HG02981 (cell line): ENCODE data around the gene SLC17A9.
"Not testable (repeated sequence)": the region's sequence is repeated elsewhere in the genome, so short reads cannot be mapped to it uniquely, and the experiment has no call there.

Experiments used
- ATAC-seq: cut with Tn5 transposase; IDR thresholded peaks from one replicate; pipeline ENCODE4 v1.9.1; 2021; ENCODE audit warnings: mild to moderate bottlenecking, moderate library complexity; ENCODE audit not compliant: unreplicated experiment

The SLC17A9 gene

DNA sequence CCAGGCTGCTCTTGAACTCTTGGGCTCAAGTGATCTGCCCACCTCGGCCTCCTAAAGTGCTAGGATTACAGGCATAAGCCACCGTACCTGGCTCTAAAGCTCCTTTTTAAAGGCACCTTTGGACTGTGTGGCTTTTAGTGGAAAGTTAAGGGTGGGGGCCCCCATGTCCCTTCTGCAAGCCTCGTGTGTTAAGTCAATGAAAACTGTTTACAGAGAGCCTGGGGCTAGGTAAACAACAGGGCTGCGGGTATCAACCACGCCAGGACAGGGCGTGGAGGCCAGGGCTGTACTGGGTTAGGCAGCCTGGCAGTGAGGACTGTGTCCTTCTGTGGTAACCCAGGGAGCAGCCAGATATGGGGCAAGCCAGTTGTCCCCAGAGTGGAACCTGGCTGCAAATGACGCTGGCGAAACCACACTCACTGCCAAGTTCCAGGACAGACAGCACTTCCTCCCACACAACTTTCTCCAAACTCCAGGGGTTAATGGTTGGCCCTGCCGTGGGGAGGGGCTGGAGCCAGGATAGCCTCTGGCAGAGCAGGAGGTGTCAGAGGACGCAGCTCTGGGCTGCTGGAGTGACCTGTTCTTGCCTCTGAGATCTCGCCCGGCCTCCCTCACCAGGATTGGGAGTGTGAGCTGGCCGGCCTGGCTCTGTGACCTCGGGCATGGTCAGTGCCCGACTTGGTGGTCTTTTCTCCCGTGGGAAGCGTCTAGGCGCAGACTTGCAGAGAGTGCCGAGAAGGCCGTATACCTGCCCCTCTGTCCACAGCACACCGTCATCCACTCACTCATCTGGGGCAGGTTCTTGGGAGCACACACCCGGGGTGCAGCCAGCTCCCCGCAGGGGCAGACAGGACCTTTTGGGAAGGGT lies 3.2 kb downstream of the SLC17A9 start:
- ATAC-seq: no peak

DNA sequence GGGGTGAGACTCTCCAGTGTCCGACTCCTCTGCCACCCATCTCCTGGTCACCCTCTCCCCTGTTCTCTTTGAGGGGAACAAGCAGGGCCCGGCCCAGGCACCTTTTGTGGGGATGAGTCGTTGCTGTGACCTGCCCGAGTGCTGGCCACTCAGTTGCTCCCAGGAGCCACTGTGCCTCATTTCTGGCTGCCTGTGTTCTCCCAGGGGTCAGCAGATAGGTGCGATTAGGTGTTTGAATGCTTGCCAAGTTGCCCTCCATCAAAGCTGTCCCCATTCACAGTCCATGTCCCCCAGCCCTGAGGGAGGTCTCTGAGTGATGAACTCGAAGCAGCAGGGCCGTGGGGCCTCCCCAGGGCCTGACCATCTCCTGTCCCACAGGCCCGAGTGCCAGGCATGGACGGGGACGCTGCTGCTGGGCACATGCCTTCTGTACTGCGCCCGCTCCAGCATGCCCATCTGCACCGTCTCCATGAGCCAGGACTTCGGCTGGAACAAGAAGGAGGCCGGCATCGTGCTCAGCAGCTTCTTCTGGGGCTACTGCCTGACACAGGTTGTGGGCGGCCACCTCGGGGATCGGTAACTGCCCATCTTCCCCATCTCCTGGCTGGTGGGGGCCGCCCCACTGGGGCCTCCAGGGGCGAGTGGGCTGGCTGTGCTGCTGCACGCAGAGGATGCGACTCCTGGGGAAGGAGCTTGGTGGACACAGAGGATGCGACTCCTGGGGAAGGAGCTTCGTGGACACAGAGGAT lies 4.1 kb downstream of the SLC17A9 start:
- no peak for ATAC-seq

DNA sequence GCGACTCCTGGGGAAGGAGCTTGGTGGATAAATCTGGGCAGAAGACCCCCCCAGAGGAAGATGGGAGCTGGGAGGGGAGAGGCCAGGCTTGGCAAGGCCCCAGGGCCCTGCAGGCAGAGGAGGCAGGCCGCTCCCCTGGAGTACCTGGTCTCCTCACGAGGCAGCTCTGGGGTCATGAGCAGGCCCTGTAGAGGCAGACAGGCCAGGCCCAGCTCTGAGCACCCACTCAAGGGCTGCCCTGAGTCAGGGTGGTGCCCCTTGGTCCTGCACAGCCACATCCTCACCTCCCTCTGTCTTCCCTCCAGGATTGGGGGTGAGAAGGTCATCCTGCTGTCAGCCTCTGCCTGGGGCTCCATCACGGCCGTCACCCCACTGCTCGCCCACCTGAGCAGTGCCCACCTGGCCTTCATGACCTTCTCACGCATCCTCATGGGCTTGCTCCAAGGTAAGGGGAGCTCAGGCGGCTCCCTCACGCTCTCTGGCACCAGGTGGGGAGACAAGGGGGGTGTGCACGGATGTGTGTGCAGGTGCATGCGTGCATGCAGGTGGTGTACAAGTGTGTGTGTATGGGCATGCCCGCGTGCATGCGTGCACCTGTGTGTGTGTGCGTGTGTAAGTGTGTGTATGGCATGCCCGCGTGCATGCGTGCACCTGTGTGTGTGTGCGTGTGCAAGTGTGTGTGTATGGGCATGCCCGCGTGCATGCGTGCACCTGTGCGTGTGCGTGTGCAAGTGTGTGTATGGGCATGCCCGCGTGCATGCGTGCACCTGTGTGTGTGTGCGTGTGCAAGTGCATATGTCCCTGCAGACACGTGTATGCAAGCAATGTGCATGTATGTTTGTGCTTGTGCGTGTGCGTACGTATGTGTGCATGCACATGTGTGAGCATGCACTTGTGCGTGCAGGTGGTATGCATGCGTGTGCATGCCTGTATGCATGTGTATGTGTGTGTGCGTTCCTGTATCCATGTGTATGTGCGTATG lies 4.9 kb downstream of the SLC17A9 start:
- no peak for ATAC-seq

DNA sequence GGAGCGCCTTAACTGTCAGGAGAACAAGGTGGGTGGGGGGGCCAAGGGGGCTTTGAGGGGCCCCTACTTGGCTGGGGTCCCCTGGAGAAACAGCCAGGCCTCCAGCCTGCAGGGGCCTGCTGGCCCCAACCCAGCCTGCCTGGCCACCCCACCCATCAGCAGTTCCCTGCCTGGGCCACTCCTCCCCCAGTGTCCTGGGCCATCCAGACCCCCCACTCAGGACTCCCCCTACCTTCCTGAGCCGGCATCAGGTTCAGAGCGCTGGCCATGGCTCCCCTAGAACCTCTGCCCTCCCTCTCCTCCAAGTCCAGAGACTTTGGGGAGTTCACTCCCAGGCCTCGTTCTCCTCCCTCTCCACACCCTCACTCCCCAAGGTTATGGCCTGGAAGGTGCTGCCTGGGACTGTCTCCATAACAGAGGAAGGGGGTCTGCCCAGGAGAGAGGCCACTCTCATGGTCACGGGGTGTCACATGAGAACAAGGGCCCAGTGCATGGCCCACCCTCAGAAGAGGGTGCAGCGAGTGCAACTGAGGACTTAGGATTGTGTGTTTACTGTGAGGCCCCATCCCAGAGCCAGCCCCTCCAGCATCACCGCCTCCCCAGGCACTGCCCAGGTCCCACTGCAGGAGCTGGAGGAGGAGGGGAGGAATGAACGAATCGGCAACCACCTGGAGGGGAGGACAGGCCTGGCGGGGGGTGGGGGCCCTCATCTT lies 6.0 kb downstream of the SLC17A9 start:
- no peak for ATAC-seq

DNA sequence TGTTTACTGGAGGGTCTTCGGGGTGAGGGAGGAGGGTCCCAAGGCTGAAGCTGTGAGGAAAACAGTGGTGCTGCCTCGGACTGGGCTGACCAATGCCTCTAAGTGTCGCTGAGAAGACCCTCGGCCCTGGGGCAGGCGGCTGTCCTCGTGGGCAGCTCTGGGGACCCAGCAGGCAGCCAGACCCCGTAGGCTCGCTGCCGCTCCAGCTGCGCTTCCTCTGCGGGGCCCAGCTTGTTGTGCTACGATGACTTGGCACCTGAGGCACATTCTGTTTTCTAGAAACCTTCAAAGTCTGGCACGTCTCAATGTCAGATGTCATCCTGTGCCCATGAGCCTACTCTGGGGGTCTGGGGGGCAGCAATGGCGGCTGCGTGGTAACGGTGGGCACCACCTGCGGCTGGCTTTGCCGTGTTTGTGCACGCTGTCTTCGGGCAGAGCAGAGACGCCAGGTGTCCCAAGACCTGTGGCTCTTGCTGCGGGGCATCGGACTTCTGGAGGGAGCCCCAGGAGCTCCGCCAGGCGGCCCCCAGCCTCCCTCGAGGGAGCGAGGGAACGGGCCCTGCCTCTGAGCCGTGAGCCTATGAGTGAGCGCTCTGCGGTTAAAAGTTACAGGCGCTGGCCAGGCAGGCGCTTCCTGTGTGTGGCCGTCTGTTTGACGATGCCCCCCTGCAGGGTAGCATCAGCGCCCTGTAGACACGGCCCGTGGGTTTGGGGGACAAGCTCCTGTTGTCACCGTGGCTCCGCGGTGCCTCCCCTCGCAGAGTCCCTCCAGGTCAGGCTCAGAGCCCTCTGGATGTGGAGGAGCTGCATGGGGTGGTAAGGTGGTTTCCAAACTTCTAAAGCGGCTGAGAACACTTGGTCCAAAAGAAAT lies 6.8 kb downstream of the SLC17A9 start:
- no peak for ATAC-seq

DNA sequence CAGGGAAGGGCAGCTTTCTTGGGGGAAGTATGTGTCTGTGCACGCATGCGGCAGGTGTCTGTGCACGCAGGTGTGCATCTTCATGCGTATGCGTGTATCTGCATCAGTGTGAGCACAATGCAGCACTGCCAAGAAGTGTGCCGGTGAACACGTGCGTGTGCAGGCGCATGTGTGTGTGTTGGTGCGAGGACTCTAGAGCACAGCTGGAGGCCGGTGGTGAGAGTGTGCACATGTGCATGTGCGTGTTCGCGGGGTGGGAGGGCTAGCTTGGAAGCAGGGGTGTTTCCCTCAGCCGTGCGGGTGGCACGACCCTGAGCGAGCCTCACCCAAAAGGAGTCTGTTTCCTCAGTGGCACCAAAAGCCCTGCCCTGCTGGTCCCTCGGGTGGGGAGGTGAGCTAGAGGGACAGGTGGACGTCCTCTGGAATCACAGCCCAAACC lies 7.5 kb downstream of the SLC17A9 start:
- ATAC-seq: no peak

DNA sequence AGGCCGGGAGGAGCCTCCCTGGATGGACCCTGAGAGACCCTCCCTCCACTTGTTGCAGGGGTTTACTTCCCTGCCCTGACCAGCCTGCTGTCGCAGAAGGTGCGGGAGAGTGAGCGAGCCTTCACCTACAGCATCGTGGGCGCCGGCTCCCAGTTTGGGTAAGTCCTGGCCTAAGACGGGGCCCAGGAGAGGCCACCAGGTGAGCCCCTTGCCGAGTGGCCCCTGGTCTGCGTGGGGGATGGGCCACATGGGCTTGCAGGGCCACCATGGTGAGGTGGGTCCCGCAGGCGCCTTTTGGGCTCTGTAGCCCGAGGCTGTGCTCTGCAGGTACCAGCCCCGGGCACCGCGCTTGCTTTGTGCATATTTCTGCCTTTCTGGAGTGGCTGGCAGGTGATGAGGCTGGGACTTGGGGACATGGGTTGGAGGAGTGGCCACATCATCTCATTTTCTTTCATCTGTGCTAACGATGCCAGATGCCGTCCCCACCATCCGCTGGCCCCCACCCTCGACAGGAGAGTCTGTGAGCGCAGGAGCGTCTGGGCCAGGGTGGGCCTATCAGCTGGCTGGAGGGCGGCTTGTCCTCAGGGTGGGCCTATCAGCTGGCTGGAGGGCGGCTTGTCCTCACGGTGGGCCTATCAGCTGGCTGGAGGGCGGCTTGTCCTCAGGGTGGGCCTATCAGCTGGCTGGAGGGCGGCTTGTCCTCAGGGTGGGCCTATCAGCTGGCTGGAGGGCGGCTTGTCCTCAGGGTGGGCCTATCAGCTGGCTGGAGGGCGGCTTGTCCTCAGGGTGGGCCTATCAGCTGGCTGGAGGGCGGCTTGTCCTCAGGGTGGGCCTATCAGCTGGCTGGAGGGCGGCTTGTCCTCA lies 8.2 kb downstream of the SLC17A9 start:
- not testable (repeated sequence) for ATAC-seq

DNA sequence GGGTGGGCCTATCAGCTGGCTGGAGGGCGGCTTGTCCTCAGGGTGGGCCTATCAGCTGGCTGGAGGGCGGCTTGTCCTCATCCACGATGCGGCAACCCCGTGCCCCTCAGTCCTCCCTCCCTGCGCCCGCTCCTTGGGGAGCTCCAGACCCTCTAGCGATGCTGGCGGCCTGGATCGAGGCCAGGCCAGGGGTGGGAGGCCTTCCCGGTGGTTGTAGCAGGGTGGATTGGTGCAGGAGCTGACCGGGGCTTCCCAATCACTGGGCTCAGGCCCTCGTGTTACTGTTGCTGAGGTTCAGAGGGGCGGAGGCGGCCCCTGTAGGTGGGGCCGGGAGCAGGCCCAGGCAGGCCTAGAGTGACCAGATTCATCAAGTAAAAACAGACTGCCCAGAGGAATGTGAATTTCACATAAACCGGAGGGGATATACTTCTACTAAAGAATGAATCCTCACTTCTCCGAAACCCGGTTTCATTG lies 8.8 kb downstream of the SLC17A9 start:
- ATAC-seq: no peak

DNA sequence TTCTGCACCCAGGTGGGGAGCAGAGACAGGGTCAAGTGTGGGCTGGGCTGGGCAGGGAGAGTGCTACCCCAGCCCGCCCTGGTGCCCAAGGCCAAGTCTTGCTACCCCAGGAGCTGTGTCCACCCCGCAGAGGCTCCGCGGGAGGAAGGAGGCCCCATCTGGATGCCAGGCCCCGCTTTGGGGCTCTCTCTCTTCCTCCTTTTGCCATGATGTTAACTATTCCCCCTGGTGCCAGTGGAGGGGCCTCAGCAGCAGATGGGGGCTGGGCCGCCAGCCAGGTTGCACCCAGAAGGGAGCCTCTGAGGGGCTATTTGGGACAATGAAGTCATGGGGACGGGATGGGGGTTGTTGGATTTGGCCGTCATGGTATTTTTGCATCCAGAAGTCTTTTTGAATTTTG lies 9.3 kb downstream of the SLC17A9 start:
- ATAC-seq: no peak

DNA sequence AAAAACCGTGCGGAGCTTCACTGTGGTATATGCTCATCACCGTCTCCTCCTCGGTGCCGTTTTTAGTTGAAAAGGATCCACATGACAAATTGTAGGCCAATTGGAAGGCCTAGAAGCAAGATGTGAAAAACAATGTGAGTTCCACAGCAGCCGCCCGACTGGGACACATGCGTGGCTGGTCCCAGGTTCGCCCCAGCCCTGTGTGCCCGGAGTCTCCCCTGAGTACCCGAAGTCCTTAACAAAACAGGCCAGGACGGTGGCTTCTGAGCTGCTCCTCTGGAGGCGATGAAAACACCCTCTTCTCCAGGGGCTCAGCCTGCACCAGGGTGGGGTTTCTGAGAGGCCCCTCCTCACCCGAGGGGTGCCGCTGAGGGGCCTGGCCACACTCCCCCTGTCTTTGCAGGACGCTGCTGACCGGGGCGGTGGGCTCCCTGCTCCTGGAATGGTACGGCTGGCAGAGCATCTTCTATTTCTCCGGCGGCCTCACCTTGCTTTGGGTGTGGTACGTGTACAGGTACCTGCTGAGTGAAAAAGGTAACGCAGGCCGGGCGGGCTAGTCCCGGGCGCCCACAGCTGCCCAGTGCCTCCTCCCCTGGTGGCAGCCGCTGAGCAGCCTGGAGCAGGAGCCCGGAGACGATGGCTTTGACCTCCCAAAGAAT lies 9.8 kb downstream of the SLC17A9 start:
- ATAC-seq: no peak

DNA sequence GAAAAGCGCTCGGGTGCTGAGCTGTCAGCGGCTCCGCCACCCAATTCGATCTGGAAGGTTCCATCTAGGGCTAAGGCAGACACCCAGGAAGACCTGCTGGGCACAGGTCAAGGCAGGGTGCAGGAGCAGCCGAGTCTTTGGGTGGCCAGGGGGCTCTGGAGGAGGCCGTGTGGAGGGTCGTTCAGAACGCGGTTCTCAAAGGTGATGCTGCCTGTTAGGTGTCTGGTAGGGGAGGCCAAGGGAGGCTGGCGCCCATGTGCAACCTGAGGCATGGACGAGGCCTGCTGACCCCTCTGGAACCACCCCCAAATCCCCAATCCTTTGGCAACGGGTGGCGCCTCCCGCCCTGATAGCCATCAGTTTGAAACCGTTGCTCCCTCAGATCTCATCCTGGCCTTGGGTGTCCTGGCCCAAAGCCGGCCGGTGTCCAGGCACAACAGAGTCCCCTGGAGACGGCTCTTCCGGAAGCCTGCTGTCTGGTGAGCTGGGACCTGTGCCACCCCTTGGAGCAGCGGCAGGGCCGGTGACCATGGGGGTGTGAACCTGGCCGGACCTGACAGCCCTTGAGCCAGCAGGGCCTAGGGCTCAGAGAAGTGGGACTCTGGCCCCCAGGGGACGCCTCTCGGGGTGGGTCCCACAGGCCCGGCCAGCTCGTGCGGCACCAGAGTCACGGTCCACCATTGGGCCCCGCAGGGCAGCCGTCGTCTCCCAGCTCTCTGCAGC lies 10.5 kb downstream of the SLC17A9 start:
- no peak for ATAC-seq

DNA sequence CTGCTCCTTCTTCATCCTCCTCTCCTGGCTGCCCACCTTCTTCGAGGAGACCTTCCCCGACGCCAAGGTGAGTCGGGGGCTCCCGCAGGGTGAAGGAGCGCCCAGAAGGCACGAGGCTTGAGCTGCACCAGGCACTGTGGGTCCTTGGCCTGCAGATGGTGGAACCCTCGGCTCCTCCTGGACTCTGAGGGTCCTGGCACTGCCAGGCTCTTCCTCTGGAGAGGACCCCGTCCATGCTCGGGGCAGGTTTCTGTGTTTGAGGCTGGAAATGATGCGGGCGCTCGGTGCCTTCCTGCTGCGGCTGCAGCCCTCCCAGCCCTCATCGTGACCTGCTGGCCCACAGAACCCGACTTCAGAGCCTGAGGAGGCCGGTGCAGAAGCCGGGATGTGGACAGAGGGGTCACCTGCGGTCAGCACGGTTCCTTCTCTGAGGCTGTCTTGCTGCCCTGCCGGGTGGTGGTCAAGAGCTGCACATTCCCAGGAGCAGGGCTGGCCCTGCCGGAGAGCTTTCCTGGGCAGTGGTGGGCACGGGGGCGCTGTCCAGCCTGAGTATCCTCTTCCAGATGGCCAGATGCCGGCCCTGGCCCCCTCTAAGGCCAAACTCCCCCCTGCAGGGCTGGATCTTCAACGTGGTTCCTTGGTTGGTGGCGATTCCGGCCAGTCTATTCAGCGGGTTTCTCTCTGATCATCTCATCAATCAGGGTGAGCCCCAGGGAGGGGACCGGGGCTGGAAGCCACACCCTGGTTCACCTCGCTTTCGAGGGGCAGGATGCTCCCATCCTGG lies 11.3 kb downstream of the SLC17A9 start:
- no peak for ATAC-seq

DNA sequence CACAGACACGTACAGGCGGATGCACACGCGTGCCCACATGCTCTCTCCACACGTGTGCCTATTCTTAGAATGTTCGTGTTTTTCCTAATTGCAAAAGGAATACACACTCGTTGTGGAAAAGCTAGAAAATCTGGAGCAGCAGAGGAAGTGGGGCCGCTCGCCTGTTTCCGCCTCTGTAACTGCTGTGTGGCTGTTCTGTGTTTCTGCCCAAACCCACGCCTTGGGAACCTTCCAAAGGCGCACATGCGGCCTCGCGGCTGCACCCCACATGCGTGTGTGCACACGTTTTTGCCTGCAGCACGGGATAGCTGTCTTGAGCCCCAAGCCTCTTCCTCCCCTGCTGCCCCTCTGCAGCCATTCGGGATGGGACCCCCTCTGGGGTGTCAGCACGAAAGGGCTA lies 12.2 kb downstream of the SLC17A9 start:
- ATAC-seq: no peak

DNA sequence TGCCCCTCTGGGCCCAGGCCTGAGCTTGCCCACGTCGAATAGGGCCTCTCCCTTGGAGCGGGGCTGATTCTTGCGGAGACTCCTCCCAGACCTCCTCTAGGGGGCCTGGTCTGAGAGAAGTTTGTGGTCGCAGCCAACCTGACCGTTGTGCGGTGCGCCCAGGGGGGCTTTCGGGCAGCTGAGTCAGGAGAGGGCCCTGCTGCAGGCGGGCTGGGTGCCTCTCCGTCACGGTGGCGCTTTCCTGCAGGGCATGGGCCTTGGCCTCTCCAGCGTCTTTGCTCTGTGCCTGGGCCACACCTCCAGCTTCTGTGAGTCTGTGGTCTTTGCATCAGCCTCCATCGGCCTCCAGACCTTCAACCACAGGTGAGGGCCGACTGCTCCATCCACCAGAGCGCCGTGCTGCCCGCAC lies 12.9 kb downstream of the SLC17A9 start:
- ATAC-seq: no peak

DNA sequence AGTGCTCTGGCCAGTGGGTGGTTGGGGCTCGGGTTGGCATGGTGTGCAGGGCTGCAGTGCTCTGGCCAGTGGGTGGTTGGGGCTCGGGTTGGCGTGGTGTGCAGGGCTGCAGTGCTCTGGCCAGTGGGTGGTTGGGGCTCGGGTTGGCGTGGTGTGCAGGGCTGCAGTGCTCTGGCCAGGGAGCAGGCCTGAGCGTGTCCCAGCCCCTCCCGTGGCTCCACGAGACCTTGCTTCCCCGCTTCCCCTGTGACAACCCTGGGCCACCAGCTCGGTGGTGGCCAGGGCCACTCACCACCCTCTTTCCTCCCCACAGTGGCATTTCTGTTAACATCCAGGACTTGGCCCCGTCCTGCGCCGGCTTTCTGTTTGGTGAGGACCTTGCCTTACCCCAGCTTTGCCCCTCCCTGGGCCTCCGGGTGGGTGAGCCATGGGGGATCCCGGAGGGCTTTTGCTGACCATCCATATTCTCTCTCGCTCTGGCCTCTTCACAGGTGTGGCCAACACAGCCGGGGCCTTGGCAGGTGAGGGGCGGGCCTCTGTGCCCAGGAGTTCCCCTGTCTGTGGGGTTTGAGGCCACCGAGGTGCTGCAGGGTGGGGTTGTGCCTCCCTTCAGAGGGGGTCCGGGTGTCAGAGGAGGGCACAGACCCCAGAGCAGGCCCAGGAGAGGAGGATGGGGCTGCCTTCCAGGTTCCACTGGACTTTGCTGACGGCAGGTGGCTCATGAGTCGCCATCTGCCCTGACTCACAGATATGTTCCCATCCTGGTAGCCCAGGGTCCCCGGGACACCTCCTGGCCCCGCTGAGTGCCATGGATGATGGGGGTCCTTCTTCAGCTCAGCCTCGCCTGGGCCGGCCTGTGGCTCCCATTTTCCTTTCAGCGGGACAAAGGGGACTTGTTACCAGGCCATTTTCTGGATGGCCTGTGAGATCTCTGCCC lies 14.0 kb downstream of the SLC17A9 start:
- no peak for ATAC-seq
